GM12892 (cell line): ENCODE results near the gene PIGU.

Experiments
- POLR2A ChIP-seq: IDR thresholded peaks from 2 replicates; pipeline ENCODE4 v1.6.1; 2011; ENCODE audit warnings: low read depth, low read length, control low read depth
- POLR2AphosphoS5 ChIP-seq: IDR thresholded peaks from 2 replicates; pipeline ENCODE4 v1.6.1; 2011; ENCODE audit warnings: low read depth, low read length, control low read depth
- TAF1 ChIP-seq: IDR thresholded peaks from 2 replicates; pipeline ENCODE4 v1.6.1; 2011; ENCODE audit warnings: low read depth, mild to moderate bottlenecking, control low read depth, low read length, borderline replicate concordance

DNA sequence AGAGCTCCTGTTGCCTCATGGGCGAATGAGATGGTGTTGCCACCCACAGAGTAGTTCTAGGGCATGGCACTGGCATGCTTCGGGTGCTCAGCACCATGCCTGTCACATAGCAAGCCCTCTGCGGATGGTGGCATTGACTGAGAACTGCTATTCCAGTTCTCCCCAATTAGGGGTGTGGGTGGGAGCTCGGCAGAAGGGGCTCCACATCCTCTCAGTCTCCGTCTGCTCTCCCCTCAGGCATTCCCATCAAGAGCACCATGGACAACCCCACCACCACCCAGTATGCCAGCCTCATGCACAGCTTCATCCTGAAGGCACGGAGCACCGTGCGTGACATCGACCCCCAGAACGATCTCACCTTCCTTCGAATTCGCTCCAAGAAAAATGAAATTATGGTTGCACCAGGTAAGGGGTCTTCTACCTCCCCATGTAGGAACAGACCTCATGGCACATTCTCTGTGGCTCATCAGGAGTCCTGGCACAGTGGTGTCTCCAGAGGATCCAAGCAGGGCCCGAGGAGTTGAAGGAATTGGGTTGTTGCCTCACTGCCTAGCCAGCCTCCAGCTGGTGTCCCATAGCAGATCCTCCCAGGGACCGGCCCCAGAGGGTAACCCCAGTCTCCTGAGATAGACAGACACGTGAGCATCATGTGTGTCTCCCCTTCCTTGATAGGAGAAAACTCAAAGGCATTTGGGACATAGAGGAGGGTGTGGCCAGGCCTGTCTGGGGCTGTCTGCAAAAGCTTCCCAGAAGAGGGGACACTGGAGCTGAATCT lies 142.3 kb downstream of the PIGU start:
- no peak for TF ChIP-seq TAF1
- TF ChIP-seq POLR2AphosphoS5: no peak
- no peak for TF ChIP-seq POLR2A
